ENCODE measurements around the gene EBLN2. TPM values are rescaled to one million over a fixed set of nuclear protein-coding genes. Genes with fewer than 3 reads are reported as not detected.
A peak's percentile ranks its signal among the peaks of the same experiment; 100 is the strongest.

The EBLN2 gene
- total RNA-seq, 4 donors from 2014 or later: 6.3 to 11.2 (median 8.2) TPM

DNA sequence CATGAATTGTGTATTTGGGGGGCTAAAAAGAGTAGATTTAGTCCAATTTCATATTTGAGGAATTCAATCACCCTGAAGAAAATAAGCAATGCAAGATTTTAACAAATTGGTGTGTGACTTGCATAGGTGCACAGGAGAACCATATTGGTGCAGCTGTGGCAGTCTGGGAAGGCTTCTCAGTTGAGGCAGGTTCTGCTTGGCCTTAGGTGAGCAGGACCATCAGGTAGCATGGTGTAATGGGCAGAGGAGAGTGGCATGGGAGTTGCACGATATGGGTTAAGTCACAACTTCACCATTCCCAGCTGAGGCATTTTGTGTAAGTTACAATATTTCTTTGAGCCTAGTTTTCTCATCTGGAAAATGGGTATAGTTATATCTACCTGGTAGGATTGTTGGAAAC, 10.5 kb downstream of the EBLN2 start:
- TF ChIP-seq, protein P1, sequence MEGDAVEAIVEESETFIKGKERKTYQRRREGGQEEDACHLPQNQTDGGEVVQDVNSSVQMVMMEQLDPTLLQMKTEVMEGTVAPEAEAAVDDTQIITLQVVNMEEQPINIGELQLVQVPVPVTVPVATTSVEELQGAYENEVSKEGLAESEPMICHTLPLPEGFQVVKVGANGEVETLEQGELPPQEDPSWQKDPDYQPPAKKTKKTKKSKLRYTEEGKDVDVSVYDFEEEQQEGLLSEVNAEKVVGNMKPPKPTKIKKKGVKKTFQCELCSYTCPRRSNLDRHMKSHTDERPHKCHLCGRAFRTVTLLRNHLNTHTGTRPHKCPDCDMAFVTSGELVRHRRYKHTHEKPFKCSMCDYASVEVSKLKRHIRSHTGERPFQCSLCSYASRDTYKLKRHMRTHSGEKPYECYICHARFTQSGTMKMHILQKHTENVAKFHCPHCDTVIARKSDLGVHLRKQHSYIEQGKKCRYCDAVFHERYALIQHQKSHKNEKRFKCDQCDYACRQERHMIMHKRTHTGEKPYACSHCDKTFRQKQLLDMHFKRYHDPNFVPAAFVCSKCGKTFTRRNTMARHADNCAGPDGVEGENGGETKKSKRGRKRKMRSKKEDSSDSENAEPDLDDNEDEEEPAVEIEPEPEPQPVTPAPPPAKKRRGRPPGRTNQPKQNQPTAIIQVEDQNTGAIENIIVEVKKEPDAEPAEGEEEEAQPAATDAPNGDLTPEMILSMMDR (IDR thresholded peaks at IDR 0.05): no peak
- no peak for DNase-seq (ENCODE audit: low spot score)
- no peak for ATAC-seq (ENCODE audit: low FRiP score)

DNA sequence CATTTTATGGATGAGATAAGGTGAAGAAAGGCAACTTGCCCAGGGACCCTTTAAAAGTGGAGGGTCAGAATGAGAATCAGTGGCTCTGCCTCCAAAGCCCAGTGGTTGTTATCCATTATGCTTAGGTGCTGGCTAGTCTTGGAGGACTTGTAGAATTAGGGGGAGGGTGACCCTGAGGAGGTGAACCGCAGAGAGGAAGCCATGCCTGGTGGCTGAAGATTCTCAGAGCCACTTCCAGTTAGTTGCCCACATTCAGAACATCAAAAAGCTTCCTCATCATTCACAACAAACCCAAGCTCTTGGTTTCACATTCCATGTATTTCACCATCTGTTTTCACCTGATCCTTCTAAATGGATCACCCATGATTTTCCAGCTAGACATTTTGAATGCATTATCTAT, 11.2 kb downstream of the EBLN2 start:
- ATAC-seq (ENCODE audit: low FRiP score) (no peak), DNase-seq (ENCODE audit: low spot score) (no peak)
- TF ChIP-seq, protein P1 (IDR thresholded peaks at IDR 0.05): no peak

DNA sequence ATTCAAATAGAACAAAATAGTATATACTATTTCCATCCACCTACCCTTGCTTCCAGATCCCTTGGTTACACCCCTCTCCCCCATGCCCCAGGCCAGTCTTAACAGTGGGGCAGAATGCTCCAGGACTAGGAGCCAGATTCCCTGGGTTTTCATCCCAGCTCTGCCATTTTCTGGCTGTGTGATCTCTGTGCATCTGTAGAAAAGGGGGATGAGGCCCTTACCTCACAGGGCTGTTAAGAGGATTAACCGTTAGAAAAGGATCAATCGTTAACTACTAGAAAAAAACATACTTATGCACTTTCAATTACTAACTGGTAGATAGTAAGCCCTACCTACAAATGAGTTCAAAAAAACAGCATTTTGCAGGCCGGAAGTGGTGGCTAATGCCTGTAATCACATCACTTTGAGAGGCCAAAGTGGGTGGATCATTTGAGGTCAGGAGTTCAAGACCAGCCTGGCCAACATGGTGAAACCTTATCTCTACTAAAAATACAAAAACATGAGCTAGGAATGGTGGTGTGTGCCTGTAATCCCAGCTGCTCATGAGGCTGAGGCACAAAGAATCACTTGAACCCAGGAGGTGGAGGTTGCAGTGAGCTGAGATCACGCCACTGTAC, 11.7 kb downstream of the EBLN2 start:
- no peak for ATAC-seq (ENCODE audit: low FRiP score)
- TF ChIP-seq, protein P1 (IDR thresholded peaks at IDR 0.05): no peak
- DNase-seq (ENCODE audit: low spot score): no peak

DNA sequence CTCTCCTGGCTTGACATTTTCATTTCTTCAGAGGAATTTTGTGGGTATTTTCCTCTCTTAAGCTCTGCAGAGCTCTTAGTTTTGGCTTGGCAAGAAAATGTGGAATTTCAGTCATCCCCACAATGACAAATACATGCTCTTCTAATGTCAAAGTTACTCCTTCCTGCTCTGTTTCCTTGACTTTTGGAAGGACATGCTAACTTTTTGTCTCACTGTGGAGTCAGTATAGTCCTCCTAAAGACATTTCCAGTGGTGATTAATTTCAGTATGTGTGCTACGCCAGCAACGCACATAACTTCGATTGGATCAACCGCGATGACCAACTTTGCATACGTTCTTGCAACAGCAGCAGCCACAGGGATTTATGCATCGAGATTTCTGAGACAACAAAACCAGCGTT, 13.3 kb downstream of the EBLN2 start:
- no peak for ATAC-seq (ENCODE audit: low FRiP score)
- no peak for DNase-seq (ENCODE audit: low spot score)
- TF ChIP-seq, protein P1 (IDR thresholded peaks at IDR 0.05): no peak

DNA sequence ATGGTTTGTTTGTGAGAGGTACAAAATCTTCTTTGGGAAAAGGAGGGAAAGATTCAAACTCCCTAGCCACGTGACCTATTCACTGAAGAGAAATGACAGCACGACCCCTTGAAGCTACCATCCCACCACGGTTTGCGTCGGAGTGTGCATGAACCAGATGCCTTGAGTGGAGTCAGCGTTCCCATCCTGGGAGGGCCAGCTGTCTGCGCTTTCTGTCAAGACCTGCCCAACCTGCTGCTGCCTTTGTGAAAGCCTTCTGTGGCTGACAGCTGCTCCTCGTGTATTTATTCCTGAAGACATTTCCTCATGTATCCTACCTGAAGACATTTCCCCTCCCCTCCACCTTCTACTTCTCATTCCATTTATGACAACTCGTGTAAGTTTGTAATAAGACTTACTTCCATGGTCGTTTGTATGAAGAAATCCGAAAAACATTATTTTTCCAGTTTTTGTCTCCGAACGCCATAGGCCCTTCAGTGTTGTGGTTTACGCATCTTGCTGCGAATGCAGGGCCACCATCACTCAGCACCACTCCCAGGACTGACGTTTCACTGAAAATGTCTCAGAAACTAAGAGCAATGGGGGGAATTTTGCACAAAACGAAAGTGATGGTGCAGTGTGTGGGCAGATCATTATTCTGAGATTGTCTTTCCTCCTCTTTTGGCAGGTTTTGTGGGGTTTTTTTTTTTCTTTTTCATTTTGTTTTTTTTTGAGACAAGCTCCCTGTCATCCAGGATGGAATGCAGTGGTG, 18.9 kb downstream of the EBLN2 start:
- TF ChIP-seq, protein P1 (IDR thresholded peaks at IDR 0.05): no peak
- DNase-seq (ENCODE audit: low spot score) (no peak), ATAC-seq (ENCODE audit: low FRiP score) (peak; percentile 61)

DNA sequence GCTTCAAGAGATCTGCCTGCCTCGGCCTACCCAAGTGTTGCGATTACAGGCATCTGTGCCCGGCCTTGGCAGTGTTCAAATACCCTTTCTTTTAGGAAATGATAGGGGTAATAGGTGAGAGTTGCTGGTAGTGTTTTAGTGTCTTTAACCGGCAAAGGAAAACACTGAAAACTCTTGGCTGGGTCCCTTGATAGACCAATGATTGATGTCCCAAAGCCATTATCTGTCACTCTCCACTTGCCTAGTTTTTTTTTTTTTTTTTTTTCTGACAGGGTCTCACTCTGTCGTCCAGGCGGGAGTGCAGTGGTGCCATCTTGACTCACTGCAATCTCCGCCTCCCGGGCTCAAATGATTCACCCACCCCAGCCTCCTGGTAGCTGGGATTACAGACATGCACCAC, 19.7 kb downstream of the EBLN2 start:
- TF ChIP-seq, protein P1 (IDR thresholded peaks at IDR 0.05): no peak
- DNase-seq (ENCODE audit: low spot score) (no peak), ATAC-seq (ENCODE audit: low FRiP score) (no peak)

DNA sequence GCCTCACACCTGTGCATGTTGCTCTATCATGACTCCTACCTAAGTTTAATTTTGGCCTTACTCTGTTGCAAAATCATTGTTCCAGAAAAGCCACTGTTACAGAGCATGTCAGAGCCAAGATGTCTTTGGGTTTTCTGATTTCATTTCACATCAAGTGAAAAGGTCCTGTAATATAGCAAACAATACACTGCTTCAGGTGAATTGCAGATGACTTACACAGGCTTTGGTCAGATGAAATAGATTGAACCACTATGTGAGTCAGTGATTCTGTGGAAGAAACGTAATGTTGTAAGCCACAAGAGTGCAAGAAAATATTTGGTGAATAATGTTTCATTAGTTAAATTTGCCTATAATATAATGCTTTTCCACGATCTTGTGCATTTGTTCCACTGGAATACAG, 22.7 kb downstream of the EBLN2 start:
- ATAC-seq (ENCODE audit: low FRiP score) (no peak), DNase-seq (ENCODE audit: low spot score) (no peak)
- TF ChIP-seq, protein P1 (IDR thresholded peaks at IDR 0.05): no peak

Measured in omental fat pad (tissue), 4 donors.